ACHN (cell line): ENCODE results near the gene NTNG2.

Source experiments
- DNase-seq: peaks from one replicate; pipeline ENCODE4 v3.0.0-alpha.2; 2015
- in situ Hi-C: cut with HindIII; loops from 2 replicates; pipeline ENCODE4 v1.10.0; 2017; ENCODE audit warnings: low sequenced_read_pairs, low pct_ligation_motif_present, low pct_unique_long_range_greater_than_20kb

Gene NTNG2

GRCh38 chr9:132193227-132194124 is 31.6 kb downstream of the NTNG2 start:
- no peak for DNase-seq
- in situ Hi-C loops: no loop called here

DNA sequence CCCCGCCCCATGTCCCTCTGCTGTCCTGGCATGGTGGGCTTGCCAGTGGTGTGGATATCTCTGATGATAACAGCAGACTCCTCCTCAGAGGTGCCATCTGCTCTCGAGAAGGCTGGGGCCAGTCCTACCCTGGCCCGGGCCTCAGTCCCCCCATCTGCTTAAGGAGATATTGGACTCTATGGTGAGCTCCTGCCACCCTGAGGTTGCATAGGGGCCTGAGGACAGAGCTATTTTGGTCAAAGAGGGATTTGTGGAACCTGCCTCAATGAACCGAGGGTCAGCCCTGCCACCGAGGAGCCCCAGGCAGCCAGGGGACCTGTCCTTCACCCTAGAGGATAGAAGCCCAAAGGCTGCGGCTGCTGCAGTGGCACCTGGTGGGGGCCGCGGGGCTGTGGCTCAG is 32.6 kb downstream of the NTNG2 start:
- in situ Hi-C loops: no loop called here
- DNase-seq: no peak

DNA sequence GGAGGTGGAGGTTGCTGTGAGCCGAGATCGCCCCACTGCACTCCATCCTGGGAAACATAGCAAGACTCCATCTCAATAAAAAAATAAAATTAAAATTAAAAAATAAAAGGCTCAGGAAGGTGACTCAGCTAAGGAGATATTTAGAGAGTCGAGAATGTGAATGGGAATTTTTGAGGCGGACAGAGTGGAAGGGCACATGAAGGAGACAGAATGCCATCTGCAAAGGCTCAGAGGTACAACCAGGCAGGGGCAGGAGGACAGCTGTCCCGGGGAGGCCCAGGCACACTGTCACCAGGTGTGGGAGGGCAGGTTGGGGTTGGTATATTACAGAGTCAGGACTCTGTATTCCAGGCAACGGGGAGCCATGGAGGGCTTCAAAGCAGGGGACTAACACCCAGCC is 35.5 kb downstream of the NTNG2 start:
- in situ Hi-C loops: no loop called here
- no peak for DNase-seq

GRCh38 chr9:132197856-132198550 is 36.1 kb downstream of the NTNG2 start:
- in situ Hi-C loops: no loop called here
- no peak for DNase-seq

- no peak for DNase-seq
- in situ Hi-C loops: no loop called here
Measured at GRCh38 chr9:132199056-132199455, 37.2 kb downstream of the NTNG2 start.

DNA sequence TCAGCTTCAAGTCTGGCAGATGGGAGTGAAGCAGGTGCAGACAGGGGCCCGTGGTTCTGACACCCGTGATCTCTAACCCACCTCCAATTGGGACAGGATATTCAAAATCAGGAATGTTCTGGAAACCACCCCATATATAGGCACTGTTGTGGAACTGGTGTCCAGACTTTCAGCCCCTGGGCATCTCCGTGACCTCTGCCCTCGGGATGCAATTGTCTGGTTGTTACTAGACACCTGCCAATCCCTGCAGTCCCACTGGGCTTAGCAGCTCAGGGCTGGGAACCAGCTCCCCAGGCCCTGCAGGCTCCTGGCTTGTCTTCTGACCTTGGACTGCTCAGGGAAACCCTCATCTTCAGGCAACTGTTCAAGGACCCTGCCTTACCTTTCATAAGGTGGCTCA is 38.8 kb downstream of the NTNG2 start:
- DNase-seq: no peak
- in situ Hi-C loops: no loop called here

- no peak for DNase-seq
- in situ Hi-C loops: no loop called here
Measured at GRCh38 chr9:132201139-132201538, 39.3 kb downstream of the NTNG2 start.

- DNase-seq: no peak
- in situ Hi-C loops: no loop called here
Measured at GRCh38 chr9:132201780-132202703, 40.2 kb downstream of the NTNG2 start.

- in situ Hi-C loops: no loop called here
- DNase-seq: no peak
Measured at GRCh38 chr9:132204883-132205282, 43.0 kb downstream of the NTNG2 start.

- no peak for DNase-seq
- in situ Hi-C loops: no loop called here
Measured at GRCh38 chr9:132207215-132207614, 45.4 kb downstream of the NTNG2 start.

DNA sequence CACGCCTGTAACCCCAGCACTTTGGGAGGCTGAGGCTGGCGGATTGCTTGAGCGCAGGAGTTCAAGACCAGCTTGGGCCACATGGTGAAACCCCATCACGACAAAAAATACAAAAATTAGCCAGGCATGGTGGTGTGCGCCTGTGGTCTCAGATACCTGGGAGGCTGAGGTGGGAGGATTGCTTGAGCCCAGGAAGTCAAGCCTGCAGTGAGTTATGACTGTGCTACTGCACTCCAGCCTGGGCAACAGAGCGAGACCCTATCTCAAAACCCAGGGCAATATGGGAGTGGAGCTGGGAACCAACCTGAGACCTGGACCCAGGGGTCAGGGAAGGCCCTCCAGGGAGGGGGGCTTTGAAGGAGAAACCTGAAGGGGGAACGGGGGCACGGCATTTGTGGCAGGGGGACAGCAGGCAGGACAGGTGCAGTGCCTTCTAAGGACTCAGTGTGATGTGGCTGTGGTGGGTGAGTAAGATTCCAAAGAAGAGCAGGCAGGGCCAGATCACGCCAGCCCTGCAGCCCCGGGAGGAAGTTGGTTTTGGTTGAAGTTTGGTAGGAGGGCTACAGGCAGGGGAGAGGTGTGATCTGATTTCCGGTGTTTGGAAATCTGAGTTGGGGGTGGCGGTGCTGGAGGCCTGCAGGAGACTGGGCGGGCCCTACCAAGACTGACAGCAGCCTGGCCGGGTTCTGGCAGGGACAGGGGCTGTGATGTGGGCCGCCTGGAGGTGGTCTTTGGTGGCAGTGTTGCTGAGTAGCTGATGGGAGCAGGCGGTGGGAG is 46.2 kb downstream of the NTNG2 start:
- no peak for DNase-seq

GRCh38 chr9:132209228-132209627 is 47.4 kb downstream of the NTNG2 start:
- in situ Hi-C loops: no loop called here
- no peak for DNase-seq

More for the DNA sequence above, 46.2 kb downstream of the NTNG2 start:
- in situ Hi-C loops: no loop called here

DNA sequence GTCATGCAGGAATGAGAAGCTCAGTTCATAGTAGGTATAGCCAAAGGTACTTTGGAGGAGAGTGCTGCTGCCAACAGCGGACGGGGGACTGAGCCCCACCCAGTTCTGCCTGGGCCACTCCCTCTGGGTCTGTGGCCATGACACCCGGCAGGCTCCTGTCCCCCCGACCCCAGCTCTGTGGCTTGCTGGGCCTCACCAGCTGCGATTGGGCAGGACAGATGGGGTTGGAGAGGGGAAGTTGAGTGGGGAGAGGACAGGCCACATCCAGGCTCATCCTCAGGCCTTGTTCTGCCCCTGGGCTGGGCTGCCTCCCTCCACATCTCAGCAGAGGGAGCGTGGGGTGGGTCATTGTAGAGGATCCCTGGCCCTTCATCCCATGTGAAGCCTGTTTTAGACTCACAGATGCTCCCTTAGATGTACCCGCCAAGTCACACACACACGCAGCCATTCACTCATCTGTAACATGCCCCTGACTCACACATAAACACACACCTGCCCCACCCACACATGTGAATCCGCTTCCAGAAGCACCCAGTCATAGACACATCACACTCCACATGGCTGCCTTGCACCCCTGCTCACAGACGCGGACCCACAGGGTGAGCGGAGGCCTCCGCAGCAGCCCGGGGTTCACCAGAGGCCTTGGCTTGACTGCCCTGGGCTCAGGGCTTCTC is 48.8 kb downstream of the NTNG2 start:
- in situ Hi-C loops: no loop called here
- DNase-seq: peak; percentile 21

DNA sequence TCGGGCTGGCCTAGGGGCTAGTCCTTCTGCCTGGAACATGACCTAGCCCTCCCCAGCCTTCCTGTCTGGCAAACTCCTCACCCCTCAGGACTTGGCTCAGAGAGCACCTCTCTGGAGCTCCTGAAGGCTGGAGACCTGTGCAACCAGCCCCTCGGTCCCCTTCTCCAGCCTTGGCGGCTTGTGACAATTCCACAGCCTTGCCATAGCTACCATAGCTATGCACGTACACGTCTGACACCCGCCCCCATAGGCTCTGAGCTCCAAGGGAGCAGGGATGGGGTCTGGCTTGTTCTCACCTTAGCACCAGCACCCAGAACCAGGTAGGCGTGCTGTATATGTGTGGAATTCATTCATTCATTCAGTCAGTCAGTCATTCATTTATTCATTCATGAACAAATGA is 49.7 kb downstream of the NTNG2 start:
- in situ Hi-C loops: no loop called here
- no peak for DNase-seq

- DNase-seq: peak; percentile 71
- in situ Hi-C loops: no loop called here
Measured at GRCh38 chr9:132214027-132214622, 52.3 kb downstream of the NTNG2 start.

DNA sequence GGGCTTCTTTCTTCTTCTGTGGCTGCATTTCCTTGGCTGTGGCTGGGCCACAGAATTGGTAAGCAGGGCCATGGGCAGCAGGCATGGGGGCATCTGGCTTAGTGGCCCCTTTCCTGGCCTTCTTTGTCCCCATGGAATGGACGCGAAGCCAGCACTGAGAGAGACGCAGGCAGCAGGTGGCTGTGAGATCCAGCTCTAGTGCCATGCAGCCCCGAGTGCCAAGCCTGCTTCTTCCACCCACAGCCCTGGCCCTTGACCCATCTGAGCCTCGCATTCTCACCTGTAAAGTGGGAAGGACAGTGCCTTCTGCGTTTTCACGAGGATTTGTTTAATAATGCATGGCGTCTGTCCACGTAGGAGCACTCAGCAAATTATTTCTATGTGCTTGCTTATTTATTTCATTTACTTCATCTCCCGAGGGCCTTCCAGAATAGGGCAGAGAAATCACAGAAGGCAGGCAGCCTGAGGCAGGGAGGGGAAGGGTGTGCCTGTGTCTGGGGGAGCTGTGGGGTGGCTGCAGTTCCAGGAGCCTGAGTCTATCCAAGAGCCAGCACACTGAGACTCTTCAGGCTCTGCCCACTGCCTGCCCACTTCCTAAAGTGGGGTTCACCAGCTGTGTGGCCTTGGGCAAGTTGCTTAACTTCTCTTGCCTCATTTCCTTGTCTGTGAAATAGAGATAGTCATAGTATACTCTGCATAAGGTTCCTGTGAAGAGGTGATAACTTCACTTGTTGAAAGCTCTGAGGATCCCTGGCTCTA is 55.2 kb downstream of the NTNG2 start:
- no peak for DNase-seq
- in situ Hi-C loops: no loop called here

DNA sequence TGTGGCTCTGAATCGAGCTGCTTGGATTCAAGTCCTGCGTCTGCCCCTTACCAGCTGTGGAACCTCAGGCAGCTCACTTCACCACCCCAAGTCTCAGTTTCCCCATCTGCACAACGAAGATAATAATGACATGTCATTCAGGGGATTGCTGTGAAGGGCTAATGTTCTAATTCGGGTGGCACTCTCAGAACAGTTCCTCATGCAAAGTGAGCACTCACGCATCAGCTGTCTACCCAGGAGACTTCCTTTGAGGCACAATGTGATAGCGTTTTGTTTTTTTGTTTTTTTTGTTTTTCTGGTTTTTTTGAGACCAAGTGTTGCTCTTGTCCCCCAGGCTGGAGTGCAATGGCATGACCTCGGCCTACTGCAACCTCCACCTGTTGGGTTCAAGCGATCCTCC is 56.4 kb downstream of the NTNG2 start:
- in situ Hi-C loops: no loop called here
- DNase-seq: no peak
